Measurements from ENCODE around the gene FHIT. TPM values are rescaled to one million over a fixed set of nuclear protein-coding genes. Genes with fewer than 3 reads are reported as not detected.

Gene FHIT
- total and polyA plus RNA-seq, 7 donors = 2.4 to 10.2 (median 6.1) TPM

GRCh38 chr3:60081381-60082095 lies 1169.7 kb downstream of the FHIT start:
- intact Hi-C loops (cut with DNase I) = no loop called here
- H3K27ac ChIP-seq = no peak overlapping the region
- H3K4me1 ChIP-seq = no peaks in the 10 kb centered on the region
- H3K4me3 ChIP-seq = no peak overlapping the region
- H3K9me3 ChIP-seq = no peaks in the 10 kb centered on the region
- 38 to 52% methylated on average over 5 of the region's 5 CpGs for WGBS, 2 donors
- H3K27me3 ChIP-seq = no peaks in the 10 kb centered on the region
- DNase-seq = no peak
- TF ChIP-seq POLR2AphosphoS5 (IDR thresholded peaks at IDR 0.05) (no peak), CTCF (IDR thresholded peaks at IDR 0.05) (no peak), EP300 (IDR thresholded peaks at IDR 0.05) (no peak), POLR2A (IDR thresholded peaks at IDR 0.05) (no peak)
- no peaks in the 10 kb centered on the region for H3K36me3 ChIP-seq

- H3K27ac ChIP-seq = no peak overlapping the region
- 73 to 81% methylated on average over 1 of the region's 1 CpG for WGBS, 2 donors
- TF ChIP-seq POLR2A (IDR thresholded peaks at IDR 0.05) (no peak), EP300 (IDR thresholded peaks at IDR 0.05) (no peak), CTCF (IDR thresholded peaks at IDR 0.05) (no peak), POLR2AphosphoS5 (IDR thresholded peaks at IDR 0.05) (no peak)
Measured at GRCh38 chr3:60080648-60081047, 1170.6 kb downstream of the FHIT start.

GRCh38 chr3:60079076-60079475 lies 1172.2 kb downstream of the FHIT start:
- 48 to 72% methylated on average over 5 of the region's 5 CpGs for WGBS, 2 donors
- intact Hi-C loops (cut with DNase I) = no loop called here
- H3K36me3 ChIP-seq = no peaks in the 10 kb centered on the region
- no peak overlapping the region for H3K4me3 ChIP-seq
- TF ChIP-seq POLR2A (IDR thresholded peaks at IDR 0.05) = no peak
- no peak for TF ChIP-seq CTCF (IDR thresholded peaks at IDR 0.05)
- no peak for TF ChIP-seq EP300 (IDR thresholded peaks at IDR 0.05)
- TF ChIP-seq POLR2AphosphoS5 (IDR thresholded peaks at IDR 0.05) = no peak
- H3K4me1 ChIP-seq = peaks cover 0 to 5% (median 4%) of the 10 kb centered on the region in 4 donors
- no peaks in the 10 kb centered on the region for H3K9me3 ChIP-seq
- no peak overlapping the region for H3K27ac ChIP-seq
- no peaks in the 10 kb centered on the region for H3K27me3 ChIP-seq
- DNase-seq = no peak

More at GRCh38 chr3:60080648-60081047, 1170.6 kb downstream of the FHIT start:
- intact Hi-C loops (cut with DNase I) = no loop called here
- no peaks in the 10 kb centered on the region for H3K27me3 ChIP-seq
- no peak overlapping the region for H3K4me3 ChIP-seq
- no peaks in the 10 kb centered on the region for H3K9me3 ChIP-seq
- DNase-seq = no peak
- H3K36me3 ChIP-seq = no peaks in the 10 kb centered on the region
- peaks cover 0 to 4% (median 4%) of the 10 kb centered on the region in 4 donors for H3K4me1 ChIP-seq

- WGBS, 2 donors = 3 to 8% methylated on average over 1 of the region's 1 CpG
- H3K4me1 ChIP-seq = peaks cover 0 to 5% (median 4%) of the 10 kb centered on the region in 4 donors
- no peaks in the 10 kb centered on the region for H3K9me3 ChIP-seq
- no peak for TF ChIP-seq POLR2AphosphoS5 (IDR thresholded peaks at IDR 0.05)
- TF ChIP-seq POLR2A (IDR thresholded peaks at IDR 0.05) = no peak
- no peak for TF ChIP-seq EP300 (IDR thresholded peaks at IDR 0.05)
- TF ChIP-seq CTCF (IDR thresholded peaks at IDR 0.05) = no peak
- H3K36me3 ChIP-seq = no peaks in the 10 kb centered on the region
- H3K27me3 ChIP-seq = no peaks in the 10 kb centered on the region
- DNase-seq = no peak
- H3K4me3 ChIP-seq = peak overlapping the region in 1 of 4 donors; percentile 25
- intact Hi-C loops (cut with DNase I) = no loop called here
- H3K27ac ChIP-seq = peak overlapping the region in 1 of 4 donors; percentile 44
Measured at GRCh38 chr3:60076331-60076730, 1174.9 kb downstream of the FHIT start.
